Lung (tissue), 12 donors: Measurements from ENCODE around the gene KRTAP4-1. TPM values are rescaled to one million over a fixed set of nuclear protein-coding genes. Genes with fewer than 3 reads are reported as not detected.

Source experiments
- ATAC-seq: fragments of 200-7000 bp; cut with Tn5 transposase; one replicate; pipeline ENCODE4 v1.9.1; 2020; ENCODE audit warnings: moderate number of reproducible peaks; ENCODE audit not compliant: insufficient read depth, low FRiP score
- DNase-seq, 3 donors: peaks; one replicate each; pipeline ENCODE4 v3.0.0-alpha.2; 2013 to 2017
- H3K27ac ChIP-seq, 2 donors: one replicate each; pipeline ENCODE4 v1.5.1; 2013; ENCODE audit warnings: mild to moderate bottlenecking in 2 of 2, moderate library complexity in 2 of 2, control low read depth in 1 of 2, inconsistent platforms in 1 of 2, low read depth in 1 of 2, low read length in 1 of 2
- H3K27me3 ChIP-seq, 3 donors: one replicate each; pipeline ENCODE4 v1.5.1; 2013; ENCODE audit warnings: low read length in 2 of 3; ENCODE audit not compliant: control insufficient read depth in 3 of 3, insufficient read depth in 3 of 3
- H3K36me3 ChIP-seq, 4 donors: one replicate each; pipeline ENCODE4 v1.5.1; 2013; ENCODE audit warnings: low read length in 4 of 4, mild to moderate bottlenecking in 1 of 4, moderate library complexity in 1 of 4; ENCODE audit not compliant: control insufficient read depth in 4 of 4, insufficient read depth in 4 of 4
- H3K4me1 ChIP-seq, 5 donors: one replicate each; pipeline ENCODE4 v1.5.1; 2013; ENCODE audit warnings: low read length in 5 of 5, mild to moderate bottlenecking in 2 of 5, moderate library complexity in 1 of 5; ENCODE audit not compliant: control insufficient read depth in 5 of 5, insufficient read depth in 5 of 5
- H3K4me3 ChIP-seq: one replicate; pipeline ENCODE4 v1.5.1; 2013; ENCODE audit warnings: mild to moderate bottlenecking, control low read depth, moderate library complexity
- H3K9ac ChIP-seq, 2 donors: one replicate each; pipeline ENCODE4 v1.5.1; 2013; ENCODE audit warnings: low read length in 2 of 2, control low read depth in 1 of 2; ENCODE audit not compliant: insufficient read depth in 1 of 2
- H3K9me3 ChIP-seq, 4 donors: one replicate each; pipeline ENCODE4 v1.5.1; 2013; ENCODE audit warnings: low read length in 3 of 4, mild to moderate bottlenecking in 1 of 4, moderate library complexity in 1 of 4; ENCODE audit not compliant: control insufficient read depth in 4 of 4, insufficient read depth in 3 of 4
- WGBS, 2 donors: extraction: QIAGEN DNeasy Blood & Tissue Kit; methylation state at CpG; one replicate each; pipeline ENCODE4 v1.1.7; 2013; 5-methylcytosine and 5-hydroxymethylcytosine counted together
- polyA plus RNA-seq, 2 donors: library from polyadenylated mRNA; stranded (reverse); fragments of 200-250 nt; gene quantifications; one replicate each; pipeline ENCODE4 v1.2.1, GENCODE V29; 2013
- total RNA-seq, 2 donors: library from RNA; depleted of rRNA in 1 of 2; stranded (reverse); fragments of >200 nt in 1 of 2; gene quantifications; one replicate each; pipeline ENCODE4 v1.2.1, GENCODE V29; 2014 to 2021
- TF ChIP-seq, protein P1 (sequence below): IDR thresholded peaks from 2 replicates; pipeline ENCODE4 v1.5.1; 2012; ENCODE audit warnings: mild to moderate bottlenecking; ENCODE audit errors: control extremely low read depth, extremely low read depth
- donor health status: control.
- donor health status: control.
- donor health status: Bipolar disorder and iron deficiency.
- donor health status: healthy.
- donor health status: DM: yes; HTN: yes; CAD: no.

Gene KRTAP4-1
- total and polyA plus RNA-seq, 4 donors: not detected

DNA sequence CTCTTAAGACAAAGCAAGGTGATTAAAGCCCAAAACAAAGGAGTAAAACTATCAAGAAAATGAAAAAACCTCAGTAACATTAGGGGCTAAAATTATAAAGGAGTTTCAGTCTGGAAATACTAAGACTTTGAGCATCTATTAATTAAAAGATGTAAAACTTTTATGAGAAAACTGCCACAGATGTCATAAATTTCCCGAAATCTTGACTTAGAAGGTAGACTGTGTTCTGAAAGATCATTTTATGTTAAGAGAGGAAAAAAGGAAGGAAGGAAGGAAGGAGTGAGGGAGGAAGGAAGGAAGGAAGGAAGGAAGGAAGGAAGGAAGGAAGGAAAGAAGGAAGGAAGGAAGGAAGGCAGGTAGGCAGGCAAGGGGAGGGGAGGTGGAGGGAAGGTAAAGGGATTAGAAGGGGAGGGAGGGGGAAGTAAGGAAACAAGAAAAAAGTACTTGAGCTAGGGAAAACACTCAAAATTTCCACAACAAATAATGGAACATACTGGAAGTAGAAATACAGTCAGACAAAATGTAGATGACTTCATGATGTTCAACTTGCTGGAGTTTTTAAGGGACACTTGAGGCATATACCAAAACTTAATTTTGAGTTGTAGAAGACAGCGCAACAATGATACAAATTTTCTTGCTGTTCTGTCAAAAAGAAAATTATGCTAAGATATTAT is 37.0 kb downstream of the KRTAP4-1 start:
- ATAC-seq (no peak), DNase-seq (no peak)
- TF ChIP-seq, protein P1, sequence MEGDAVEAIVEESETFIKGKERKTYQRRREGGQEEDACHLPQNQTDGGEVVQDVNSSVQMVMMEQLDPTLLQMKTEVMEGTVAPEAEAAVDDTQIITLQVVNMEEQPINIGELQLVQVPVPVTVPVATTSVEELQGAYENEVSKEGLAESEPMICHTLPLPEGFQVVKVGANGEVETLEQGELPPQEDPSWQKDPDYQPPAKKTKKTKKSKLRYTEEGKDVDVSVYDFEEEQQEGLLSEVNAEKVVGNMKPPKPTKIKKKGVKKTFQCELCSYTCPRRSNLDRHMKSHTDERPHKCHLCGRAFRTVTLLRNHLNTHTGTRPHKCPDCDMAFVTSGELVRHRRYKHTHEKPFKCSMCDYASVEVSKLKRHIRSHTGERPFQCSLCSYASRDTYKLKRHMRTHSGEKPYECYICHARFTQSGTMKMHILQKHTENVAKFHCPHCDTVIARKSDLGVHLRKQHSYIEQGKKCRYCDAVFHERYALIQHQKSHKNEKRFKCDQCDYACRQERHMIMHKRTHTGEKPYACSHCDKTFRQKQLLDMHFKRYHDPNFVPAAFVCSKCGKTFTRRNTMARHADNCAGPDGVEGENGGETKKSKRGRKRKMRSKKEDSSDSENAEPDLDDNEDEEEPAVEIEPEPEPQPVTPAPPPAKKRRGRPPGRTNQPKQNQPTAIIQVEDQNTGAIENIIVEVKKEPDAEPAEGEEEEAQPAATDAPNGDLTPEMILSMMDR: no peak
- Histone ChIP-seq H3K9me3 (peaks cover 0 to 10% (median 0%) of the 10 kb centered on the region in 4 donors), H3K27ac (no peak overlapping the region), H3K36me3 (no peaks in the 10 kb centered on the region), H3K4me3 (no peak overlapping the region), H3K9ac (no peak overlapping the region), H3K27me3 (no peaks in the 10 kb centered on the region), H3K4me1 (no peaks in the 10 kb centered on the region)
- 95 to 97% methylated on average over 2 of the region's 2 CpGs for WGBS, 2 donors

DNA sequence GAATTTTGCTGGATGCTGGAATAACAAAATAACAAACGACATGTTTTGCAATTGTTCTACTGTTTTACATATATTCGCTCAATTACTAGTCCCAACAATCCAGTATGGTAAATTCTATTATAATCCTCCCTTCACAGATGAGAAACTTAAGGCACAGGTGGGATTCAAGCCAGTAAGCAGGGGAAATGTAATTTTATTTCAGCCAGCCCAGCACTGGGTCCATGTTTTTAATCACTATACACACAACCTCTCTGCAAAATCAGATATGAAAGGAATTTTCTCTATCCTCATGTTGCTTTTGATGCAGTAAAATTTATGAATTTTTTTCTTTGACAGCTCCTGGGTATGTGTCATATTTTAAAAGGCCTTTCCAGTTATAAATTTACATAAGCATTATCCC is 39.5 kb downstream of the KRTAP4-1 start:
- H3K9ac ChIP-seq: no peak overlapping the region
- no peak overlapping the region for H3K4me3 ChIP-seq
- ATAC-seq: no peak
- H3K27ac ChIP-seq: no peak overlapping the region
- no peaks in the 10 kb centered on the region for H3K36me3 ChIP-seq
- H3K9me3 ChIP-seq: peaks cover 0 to 12% (median under 1%) of the 10 kb centered on the region in 4 donors
- no peak for DNase-seq
- no peaks in the 10 kb centered on the region for H3K27me3 ChIP-seq
- TF ChIP-seq, protein P1: no peak
- no peaks in the 10 kb centered on the region for H3K4me1 ChIP-seq
- 93 to 96% methylated on average over 2 of the region's 2 CpGs for WGBS, 2 donors

DNA sequence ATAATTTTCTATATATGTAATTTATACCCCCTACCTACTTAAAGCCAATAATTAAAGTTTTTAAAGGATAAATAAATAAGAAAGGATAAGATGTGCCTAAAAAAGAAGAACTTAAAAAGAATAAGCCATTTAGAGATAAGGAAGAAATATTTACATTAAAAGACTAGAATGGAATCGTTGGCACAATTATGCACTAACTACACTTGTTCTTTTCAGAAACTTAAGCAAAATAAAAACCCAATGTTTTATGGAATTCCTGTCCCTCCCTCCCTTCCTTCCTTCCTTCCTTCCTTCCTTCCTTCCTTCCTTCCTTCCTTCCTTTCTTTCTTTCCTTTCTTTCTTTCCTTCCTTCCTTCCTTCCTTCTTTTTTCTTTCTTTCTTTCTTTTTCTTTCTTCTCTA is 39.9 kb downstream of the KRTAP4-1 start:
- no peak overlapping the region for H3K4me3 ChIP-seq
- H3K4me1 ChIP-seq: no peaks in the 10 kb centered on the region
- 66 to 72% methylated on average over 1 of the region's 1 CpG for WGBS, 2 donors
- peaks cover 0 to 12% (median 3%) of the 10 kb centered on the region in 4 donors for H3K9me3 ChIP-seq
- TF ChIP-seq, protein P1: no peak
- no peaks in the 10 kb centered on the region for H3K27me3 ChIP-seq
- DNase-seq (no peak), ATAC-seq (no peak)
- no peak overlapping the region for H3K9ac ChIP-seq
- H3K27ac ChIP-seq: no peak overlapping the region
- H3K36me3 ChIP-seq: no peaks in the 10 kb centered on the region

DNA sequence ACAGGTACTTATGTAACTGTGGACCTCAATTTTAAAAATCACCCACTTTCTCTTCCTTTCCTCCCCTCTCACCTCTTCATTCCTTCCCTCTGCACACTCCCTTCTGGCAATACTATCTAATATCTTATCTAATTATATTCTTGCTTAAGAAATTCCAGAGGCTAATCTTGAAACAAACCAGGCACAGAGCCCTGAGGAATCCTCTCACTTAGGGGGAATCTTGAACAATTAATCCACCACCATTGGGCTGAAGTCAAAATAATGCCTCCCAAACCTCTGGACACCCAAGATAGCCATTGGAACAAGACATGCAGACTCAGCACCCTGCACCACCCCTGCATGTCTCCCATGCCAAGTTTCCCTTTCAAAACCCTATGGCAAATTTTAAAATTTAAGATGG is 43.4 kb downstream of the KRTAP4-1 start:
- ATAC-seq (no peak), DNase-seq (no peak)
- Histone ChIP-seq H3K9ac (no peak overlapping the region), H3K4me1 (no peaks in the 10 kb centered on the region), H3K27me3 (no peaks in the 10 kb centered on the region), H3K9me3 (peaks cover 0 to 12% (median 4%) of the 10 kb centered on the region in 4 donors), H3K36me3 (no peaks in the 10 kb centered on the region), H3K27ac (no peak overlapping the region), H3K4me3 (no peak overlapping the region)
- TF ChIP-seq, protein P1: no peak
